DMS153 treated with DMSO at 0.1 percent for 48 hours (cell line): Measurements from ENCODE around the gene ZEB1.
"Not testable (repeated sequence)": the region's sequence is repeated elsewhere in the genome, so short reads cannot be mapped to it uniquely, and the experiment has no call there.

ENCODE experiments used
- DNase-seq: peaks from one replicate; lab custom pipeline; 2025; ENCODE audit not compliant: unreplicated experiment; lab: John Stamatoyannopoulos, UW

ZEB1 gene

DNA sequence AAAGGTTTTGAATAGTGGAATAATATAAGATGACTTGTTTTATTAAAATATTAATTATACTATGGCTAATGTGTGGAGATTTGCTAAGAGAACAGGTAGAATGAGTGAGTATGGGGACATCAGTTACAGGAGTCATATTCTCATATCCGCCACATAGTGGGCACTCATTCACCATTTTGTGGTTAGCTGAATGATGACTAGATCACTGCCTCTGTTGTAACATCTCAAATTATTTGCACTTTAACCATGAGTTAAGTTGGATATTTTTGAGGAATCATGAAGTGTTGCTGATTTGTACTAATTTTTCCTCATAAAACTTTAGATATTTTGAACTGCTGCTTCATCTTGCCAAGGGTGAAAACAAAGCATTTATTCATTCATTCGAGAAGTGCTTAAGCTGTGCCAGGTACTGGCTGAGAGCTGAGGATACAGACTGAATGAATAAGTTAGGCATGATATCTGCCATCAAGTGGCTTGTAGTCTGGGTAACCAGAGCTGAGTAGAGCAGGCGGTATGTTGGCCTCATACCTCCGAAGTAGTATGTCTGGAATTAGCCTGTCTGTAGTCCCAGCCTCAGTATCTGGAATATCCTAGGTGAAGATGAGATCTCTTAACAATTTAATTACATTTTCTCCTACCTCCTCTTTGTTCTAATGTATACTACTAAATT is 100.5 kb downstream of the ZEB1 start:
- DNase-seq, result no peak

DNA sequence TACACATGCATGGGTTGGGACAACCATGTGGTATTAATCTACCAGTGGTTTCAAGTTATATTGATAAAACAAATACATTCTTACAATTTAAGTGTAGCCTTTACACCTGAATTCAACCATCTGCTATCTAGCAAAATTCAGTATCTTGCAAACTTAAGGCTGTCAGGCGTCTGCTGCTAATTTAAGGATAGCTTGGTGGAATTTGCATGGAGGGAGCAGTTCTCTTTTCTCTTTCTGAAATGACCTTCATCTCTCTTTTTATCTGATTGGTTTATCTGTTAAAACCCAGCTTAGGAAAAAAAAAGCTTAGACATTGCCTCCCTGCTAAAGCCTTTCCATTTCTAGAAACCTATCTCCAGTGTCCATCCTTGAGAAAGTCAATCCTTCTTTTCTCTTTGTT is 102.3 kb downstream of the ZEB1 start:
- DNase-seq, result no peak

DNA sequence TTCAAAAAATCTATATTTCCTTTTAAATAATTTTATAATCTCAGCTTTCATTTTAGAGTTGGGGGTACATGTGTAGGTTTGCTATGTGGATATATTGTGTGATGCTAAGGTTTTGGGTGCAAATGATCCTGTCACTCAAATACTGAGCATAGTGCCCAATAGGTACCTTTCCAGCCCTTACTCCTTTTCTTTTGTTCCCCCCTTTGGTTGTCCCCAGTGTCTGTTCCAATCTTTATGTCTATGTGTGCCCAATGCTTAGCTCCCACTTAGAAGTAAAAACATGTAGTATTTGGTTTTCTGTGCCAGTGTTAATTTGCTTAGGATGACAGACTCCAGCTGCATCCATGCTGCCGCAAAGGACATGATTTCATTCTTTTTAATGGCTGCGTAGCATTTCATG is 103.6 kb downstream of the ZEB1 start:
- no peak for DNase-seq

DNA sequence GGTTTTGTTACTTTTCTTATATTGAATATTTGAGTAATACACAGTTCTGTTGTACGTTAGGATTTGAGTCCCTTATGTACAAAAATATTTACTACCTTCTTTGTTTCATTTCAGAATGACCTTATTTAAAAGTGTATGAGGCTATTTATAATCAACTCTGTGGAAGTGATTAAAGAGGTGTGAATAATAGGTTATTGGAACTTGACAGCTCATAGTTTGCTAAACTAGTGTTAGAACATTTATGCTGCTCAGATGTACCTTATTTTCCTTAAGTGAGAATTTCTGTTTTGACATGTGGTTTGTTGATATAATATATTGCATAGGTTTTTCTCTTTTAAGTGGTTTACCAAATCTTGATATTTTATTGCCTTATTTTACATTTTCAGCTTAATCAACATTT is 105.5 kb downstream of the ZEB1 start:
- DNase-seq, result no peak

DNA sequence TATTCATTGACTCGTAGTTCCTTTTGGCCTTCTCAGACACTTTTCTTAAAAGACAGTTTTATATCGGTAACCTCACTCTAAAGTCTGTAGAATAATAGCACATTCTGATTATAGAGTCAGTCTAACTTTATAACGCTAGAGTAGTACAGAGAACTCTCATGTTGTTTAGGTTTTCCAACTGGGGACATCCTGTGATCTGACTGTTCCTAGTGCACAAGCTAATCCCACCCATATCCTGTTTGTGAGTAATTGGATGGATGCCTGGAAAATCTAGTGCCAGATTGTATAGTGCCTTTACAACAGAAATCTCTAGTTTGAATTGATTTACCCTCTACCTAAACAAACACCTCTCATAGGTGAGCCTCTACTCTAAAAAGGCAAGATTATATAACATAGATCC is 107.4 kb downstream of the ZEB1 start:
- no peak for DNase-seq

DNA sequence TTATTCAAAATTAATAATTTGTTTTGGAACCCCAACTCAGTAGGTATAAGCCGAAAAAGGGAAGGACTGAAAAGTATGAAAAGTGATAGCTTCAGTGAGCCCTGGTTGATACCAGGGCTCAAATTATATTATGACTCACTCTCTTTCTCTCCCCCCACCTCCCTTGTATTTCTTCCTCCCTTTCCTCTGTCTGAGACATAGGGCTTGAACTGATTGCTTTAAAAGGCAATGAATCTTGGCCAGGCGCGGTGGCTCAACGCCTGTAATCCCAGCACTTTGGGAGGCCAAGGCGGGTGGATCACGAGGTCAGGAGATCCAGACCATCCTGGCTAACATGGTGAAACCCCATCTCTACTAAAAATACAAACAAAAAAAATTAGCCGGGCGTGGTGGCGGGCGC is 108.3 kb downstream of the ZEB1 start:
- DNase-seq, result not testable (repeated sequence)

DNA sequence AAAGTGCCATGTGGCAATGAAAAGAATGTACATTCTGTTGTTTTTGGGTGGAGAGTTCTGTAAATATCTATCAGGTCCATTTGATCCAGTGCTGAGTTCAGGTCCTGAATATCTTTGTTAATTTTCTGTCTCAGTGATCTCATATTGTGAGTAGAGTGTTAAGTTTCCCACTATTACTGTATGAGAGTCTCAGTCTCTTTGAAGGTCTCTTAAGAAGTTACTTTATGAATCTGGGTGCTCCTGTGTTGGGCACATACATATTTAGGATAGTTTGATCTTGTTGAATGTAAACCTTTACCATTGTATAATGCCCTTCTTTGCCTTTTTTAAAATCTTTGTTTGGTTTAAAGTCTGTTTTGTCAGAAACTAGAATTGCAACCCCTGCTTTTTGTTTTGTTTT is 109.5 kb downstream of the ZEB1 start:
- DNase-seq, result not testable (repeated sequence)

DNA sequence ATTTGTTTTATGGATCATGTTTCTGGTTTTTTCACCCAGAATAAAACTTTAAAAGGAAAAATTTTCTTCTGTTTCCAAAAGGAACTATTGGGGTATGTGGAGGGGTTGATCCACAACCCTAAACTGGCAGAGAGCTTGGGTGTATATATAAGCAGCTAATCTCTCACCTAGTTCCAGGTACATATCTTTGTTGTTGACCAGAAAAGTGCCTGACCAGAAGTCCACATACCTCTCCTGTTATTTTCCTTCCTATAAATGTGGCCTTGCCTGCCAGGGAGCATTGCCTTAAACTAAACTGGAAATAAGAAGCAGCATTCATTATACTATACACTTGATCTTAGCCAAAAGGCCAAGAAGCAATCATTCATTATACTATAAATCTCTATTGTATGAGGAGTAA is 112.0 kb downstream of the ZEB1 start:
- DNase-seq, result no peak

DNA sequence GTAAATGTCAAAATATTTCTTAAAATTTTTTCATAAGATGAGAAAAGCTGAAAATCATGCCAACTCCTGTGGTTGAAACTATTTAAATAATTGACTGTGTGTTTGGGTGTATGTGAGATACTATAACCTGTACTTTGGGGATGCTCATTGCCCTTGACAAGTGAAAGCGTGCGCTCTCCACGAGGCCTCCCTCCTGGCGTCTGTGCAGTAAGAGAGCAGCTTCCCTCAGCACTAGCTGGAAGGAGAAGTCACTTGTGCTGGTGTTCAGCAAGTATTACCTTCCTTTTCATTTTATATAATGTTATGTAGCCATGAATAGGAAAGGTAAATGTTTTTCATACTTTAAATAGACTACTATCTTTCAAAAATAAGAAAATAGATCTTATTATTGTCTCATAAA is 118.9 kb downstream of the ZEB1 start:
- no peak for DNase-seq

DNA sequence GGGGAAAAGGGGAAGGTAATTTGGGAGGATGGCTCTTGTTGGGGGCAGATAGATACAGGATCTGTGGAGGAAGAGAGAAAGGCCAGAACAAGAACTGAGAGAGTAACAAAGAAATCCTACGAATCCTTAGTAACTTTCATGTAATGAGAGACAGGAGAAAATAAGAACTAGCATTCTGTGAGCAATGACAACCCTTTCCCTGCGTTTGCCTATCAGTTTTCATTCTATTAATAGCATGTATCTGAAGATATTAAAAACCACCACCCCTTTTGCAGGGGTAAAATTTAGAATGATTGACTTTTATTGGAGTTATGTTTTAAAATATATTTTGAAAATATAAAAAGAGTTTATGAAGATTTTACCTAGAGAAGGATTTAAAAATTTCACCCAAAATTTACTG is 132.8 kb downstream of the ZEB1 start:
- DNase-seq, result no peak

DNA sequence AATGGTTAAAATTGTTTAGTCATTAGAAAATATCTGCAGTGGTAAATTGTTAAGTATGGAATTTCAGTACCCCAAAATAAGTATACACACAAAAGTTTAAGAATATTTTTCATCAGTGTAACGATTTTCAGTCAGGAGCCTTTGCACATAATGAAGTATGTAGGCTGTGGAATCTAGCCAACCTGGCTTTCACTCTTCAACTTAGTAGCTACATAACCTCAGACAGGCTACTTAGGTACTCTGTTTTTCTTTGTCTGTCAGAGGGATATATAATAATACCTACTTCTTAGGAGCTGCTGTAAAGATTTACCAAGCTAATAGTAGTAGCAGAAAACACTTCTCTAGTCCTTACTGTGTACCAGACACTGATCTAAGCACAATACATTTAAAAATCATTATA is 137.5 kb downstream of the ZEB1 start:
- DNase-seq, result no peak

DNA sequence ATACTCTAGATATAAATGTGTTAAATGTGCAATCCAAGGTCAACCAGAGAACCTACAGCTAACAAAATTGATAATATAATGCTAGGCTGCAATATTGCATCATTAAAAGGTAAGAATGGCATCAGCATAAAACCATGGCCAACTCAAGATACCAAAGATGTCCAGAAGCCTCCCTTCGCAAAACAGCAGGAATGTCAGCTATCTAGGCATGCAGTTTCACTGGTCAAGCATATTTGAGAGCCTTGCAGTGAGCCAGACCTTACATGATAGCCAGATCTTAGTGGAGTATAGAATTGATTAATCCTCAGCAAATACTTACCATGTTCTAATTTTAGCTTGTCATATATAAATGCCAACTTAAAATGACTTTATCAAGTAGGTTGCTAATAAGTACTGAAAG is 138.8 kb downstream of the ZEB1 start:
- DNase-seq, result no peak

DNA sequence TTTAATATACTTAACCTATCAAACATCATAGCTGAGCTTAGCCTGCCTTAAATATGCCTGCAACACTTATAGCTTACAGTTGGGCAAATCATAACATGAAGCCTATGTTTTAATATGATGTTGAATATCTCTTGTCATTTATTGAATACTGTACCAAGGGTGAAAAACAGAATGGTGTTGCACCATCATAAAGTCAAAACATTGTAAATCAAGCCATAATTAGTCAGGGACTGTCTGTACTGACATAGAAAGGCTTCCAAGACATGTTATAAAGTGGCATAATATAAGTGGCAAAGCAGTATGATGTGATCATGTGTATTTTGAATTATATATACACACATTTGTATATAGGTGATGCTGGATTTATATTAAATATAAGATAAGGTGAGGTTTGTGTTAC is 140.0 kb downstream of the ZEB1 start:
- DNase-seq, result no peak

DNA sequence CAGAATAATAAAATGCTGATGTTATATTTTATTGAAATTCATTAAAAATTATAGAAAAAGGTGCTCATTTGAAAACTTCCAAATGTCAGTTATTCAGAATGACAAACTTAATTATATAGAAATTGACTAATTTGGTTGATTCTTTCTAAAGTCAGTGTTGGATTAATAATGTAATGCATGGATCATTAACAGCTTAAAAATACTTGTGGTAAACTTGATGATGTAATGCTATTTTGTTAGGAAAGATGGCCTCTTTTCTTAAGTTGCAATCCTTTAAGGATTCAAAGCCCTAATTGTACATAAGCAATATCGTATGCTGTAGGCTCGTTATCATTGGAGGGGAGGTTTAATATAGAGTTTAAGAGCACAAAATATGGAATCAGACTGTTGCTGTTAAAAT is 141.2 kb downstream of the ZEB1 start:
- no peak for DNase-seq

DNA sequence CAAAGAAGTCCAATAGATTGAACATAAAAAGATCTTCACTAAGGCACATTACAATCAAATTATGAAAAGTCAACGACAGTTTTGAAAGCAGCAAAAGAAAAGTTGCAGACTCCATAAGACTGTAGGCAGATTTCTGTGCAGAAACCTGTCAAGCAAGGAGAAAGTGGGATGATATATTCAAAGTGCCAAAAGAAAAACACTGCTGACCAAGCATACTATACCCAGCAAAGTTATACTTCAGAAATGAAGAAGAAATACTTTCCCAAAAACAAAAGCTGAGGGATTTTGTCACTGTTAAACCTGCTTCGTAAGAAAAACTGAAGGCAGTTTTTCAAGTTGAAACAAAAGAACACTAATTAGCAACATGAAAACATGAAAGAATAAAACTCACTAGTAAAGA is 145.5 kb downstream of the ZEB1 start:
- DNase-seq, result no peak

DNA sequence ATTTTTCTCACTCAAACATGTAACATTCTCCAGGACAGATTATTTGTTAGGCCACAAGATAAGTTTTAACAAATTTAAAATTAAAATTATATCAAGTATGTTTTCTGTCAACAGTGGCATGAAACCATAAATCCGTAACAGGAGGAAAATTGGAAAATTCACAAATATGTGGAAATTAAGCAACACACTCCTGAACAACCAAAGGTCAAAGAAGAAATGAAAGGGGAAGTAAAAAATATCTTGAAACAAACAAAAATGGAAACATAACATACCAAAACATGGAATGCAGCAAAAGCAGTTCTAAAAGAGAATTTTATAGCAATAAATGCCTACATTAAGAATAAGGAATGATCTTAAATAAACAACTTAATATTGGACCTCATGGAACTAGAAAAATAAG is 147.3 kb downstream of the ZEB1 start:
- no peak for DNase-seq

DNA sequence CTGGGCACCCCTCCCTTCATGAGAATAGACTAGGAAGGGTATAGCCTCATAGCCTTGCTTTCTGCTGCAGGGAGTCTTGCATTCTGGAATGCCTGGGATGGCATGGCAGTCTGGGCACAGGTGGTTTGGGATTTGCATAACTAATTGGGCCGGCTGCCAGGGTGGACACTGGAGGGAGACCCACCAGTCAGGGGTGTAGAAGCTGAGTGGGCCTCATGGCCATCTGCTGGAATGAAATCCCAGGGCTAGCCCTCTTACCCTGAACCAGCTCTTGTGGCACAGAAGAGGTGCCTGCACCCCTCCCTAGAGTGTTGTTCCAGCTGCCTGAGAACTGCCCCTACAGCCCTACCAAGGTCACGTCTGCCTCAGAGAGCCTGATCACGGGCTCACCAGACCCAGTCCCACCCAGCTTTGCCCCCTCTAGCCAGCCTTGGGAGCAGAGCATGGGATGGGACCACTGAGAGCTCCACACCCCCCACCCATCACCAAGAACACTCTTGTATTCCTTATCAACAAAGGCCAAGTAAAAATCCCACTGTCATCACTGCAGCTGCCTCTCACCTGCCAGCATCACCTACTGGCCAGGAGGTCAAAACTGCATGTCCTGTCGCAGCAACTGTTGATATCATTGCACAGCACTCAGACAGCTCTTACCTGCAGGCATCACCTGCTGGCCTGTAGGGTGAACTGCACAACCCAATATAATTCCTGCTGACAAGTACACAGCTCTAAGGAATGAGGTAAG is 148.9 kb downstream of the ZEB1 start:
- DNase-seq, result no peak

DNA sequence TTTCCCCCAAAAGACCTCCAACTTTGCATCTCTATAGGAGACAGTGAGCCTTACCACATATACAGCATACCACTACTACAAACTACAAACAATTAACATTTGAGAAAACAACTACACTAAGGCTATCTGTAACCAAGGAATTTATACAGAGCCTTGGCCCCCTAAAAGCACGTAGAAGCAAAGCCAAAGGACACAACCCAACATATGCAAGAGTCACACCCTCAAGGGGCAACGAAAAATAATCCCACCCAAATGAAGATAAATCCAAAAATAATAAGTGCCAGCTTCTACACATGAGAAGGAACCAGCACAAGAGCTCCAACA is 149.5 kb downstream of the ZEB1 start:
- DNase-seq, result no peak

DNA sequence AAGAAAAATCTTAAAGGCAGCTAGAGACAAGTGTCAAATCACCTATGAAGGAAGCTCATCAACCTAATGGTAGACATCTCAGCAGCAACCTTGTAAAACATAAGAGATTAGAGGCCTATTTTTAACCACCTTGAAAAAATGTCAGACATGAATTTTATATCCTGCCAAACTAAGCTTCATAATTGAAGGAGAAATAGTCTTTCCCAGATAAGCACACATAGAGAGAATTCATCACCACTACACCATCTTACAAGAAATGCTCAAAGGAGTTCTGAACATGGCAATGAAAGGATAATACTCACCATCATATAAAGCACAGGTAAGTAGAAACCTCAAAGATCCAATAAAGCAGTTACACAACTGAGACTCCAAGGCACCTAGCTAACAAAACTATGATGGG is 156.5 kb downstream of the ZEB1 start:
- DNase-seq, result no peak

DNA sequence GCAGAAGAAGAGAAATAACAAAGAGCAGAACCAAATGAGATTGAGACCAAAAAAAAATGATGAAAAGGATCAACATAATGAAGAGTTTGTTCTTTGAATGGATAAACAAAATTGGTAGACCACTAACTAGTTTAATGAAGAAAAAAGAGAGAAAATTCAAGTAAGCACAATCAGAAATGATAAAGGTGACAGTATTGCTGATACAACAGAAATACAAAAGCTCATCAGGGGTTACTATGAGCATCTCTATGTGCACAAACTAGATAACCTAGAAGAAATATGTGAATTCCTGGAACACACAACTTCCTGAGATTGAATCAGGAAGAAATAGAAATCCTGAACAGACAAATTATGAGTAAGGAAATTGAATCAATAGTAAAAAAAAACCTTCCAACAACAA is 157.1 kb downstream of the ZEB1 start:
- DNase-seq, result no peak

DNA sequence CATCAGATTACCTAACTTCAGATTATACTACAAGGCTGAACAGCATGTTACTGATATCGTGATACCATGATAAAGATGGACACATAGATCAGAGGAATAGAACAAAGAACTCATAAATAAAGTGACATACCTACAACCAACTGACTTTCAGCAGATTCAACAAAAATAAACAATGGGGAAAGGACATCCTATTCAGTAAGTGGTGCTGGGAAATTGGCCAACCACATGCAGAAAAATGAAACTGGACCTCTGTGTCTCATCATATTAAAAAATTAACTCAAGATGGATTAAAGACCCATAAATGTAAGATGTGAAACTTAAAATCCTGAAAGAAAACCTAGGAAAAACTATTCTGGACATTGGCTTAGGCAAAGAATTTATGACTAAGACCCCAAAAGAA is 158.6 kb downstream of the ZEB1 start:
- DNase-seq, result no peak

DNA sequence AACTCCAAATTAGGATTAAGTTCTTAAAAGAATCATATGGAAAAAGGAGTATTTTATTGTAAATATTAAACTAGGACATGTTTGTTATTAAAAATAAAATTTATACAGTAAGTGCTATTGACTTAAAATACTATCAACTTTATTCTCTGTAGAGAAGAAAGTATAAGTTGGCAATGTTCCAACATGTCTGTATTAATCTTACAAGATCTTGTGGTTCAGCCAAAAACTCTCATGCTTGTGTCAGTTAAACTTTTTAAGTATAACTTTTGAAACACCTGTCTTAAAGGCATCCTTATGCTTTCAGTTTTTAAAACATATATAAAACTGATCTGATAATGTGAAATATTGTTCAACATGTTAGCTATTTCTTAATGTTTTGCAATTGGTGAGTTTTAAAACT is 160.7 kb downstream of the ZEB1 start:
- no peak for DNase-seq

DNA sequence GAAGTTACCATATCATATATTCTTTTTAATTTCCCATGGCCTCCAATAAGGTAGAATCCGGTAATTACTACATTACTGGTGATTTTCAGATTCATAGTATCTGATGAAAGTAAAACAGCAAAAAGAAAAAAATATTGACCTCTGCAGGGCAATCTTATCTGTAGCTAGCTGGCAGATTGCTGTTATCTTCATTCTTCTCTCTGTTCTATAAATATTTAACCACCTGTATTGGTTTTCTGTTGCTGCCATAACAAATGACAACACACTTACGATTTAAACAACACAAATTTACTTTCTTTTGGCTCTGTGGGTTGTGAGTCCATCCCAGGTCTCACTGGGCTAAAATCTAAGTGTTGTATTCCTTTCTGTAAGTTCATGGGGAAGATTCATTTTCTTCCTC is 164.5 kb downstream of the ZEB1 start:
- no peak for DNase-seq
